NCI-H345 (cell line): ENCODE data around the gene PRKG1.
"Not testable (repeated sequence)": the region's sequence is repeated elsewhere in the genome, so short reads cannot be mapped to it uniquely, and the experiment has no call there.

Experiments used
- DNase-seq: peaks from one replicate; lab custom pipeline; 2025; lab: John Stamatoyannopoulos, UW

Gene PRKG1

GRCh38 chr10:51321980-51322379 lies 247.7 kb downstream of the PRKG1 start:
- no peak for DNase-seq

GRCh38 chr10:51325649-51326048 lies 251.4 kb downstream of the PRKG1 start:
- DNase-seq = no peak

- no peak for DNase-seq
Measured at GRCh38 chr10:51326174-51326573, 251.9 kb downstream of the PRKG1 start.

DNA sequence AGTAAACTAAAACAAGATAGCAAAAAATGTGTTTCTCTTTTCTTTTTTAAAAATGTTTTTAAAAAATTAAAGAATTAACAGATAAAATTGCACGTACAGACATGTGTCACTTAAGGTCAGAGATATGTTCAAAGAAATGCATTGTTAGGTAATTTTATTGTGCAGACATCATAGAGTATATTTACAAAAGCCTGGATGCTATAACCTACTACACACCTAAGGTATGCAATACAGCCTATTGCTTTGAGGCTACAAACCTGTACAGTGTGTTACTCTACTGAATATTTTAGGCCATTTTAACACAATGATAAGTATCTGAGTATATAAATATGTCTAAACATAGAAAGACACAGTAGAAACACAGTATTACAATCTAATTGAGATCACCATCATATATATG lies 253.1 kb downstream of the PRKG1 start:
- DNase-seq = no peak

DNA sequence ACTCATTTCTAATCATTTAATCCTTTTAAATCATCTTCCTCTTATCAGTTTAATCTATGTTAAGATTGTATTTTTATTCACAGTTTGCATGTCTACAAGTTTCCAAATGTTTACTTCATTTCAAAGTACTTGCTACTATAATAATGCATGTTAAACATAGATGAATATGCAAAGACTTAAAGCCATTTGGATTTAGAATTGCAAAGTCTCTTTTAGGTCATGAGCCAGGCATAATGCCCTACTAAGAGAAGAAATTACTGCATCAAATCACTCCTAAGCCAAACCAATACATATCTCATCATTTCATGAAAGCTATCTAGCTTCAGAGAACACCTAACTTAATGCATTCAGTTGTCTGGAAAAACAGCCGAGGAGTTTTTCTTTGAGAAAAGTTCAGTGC lies 266.1 kb downstream of the PRKG1 start:
- no peak for DNase-seq

DNA sequence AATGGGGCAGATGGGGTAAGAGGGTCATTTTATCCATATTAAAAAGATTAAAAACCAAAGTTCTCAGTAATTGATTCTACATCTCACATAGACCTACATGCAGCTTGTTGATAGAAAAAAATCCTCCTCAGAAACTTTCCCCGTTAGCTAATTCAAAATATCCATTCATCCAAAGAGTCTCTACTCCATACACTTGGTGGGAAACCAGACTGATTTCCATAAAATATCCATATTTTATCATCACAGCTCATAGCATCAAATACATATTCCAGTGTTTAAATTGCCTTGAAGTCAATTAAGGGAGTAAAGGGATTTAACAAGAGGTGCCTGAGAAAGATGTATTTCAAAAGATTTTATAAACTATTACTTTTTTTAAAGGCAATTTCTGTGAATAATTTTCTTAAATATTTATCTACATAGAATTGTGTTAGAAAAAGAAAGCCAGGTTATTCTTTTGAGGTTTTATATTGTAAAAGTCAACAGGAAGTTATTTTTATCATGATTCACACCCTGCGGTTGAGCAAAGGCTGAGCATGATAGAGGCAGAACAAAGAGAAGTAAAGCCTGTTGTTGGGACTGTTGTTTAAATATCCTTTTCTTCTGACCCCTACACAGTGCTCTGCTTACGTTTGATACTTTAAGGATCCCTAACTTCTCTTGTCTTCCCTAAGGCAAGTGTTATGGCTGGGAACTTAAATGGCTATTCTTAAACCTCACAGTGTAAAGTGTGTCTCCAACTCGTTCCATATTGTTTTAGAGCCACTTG lies 266.7 kb downstream of the PRKG1 start:
- DNase-seq = no peak

DNA sequence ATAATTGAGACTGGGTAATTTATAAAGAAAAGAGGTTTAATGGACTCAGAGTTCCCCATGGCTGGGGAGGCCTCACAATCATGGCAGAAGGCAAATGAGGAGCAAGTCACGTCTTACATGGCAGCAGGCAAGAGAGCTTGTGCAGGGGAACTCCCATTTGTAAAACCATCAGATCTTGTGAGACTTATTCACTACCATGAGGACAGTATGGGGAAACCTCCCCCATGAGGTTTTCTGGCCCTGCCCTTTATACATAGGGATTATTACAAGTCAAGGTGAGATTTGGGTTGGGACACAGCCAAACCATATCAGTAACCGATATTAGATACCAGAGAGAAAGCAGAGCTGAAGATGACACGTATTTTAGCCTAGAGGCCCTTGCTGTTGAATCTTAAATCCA lies 267.5 kb downstream of the PRKG1 start:
- DNase-seq = not testable (repeated sequence)

GRCh38 chr10:51342381-51342780 lies 268.1 kb downstream of the PRKG1 start:
- no peak for DNase-seq

- DNase-seq = no peak
Measured at GRCh38 chr10:51343391-51343790, 269.1 kb downstream of the PRKG1 start.

DNA sequence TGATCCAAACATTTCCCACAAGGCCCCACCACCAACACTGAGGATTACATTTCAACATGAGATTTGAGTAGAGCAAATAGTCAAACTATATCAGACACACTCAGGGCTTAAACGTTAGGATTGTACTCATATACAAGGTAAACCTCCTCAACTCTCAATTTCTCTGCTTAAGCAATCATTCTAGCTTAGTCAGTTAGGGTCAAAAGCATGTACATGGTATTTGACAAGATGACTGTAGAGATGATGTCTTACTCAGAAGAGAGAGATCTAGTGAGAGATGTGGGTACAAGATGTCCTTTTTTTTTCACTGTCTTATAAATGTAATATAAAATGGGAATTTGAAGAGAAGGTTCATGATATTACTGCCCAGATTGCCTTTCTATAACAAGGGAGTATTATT lies 270.1 kb downstream of the PRKG1 start:
- no peak for DNase-seq

DNA sequence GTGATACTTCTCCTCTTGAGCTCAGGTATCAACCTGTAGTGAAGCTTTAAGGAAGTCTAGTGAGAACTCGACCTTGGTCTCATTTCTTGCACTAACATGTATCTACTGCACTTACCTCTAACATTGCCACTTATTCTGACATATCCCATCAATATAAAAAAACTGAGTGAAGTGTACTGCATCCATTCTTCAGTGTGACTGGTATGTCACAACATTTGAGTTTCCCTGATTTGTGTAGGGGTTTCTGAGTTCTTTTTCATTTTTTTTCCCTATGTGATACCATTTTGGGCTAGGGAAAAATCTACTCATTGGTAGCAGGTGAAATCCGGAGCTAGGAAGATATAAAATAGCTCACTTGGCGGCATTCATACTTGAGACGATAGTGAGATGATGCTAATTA lies 274.3 kb downstream of the PRKG1 start:
- no peak for DNase-seq

DNA sequence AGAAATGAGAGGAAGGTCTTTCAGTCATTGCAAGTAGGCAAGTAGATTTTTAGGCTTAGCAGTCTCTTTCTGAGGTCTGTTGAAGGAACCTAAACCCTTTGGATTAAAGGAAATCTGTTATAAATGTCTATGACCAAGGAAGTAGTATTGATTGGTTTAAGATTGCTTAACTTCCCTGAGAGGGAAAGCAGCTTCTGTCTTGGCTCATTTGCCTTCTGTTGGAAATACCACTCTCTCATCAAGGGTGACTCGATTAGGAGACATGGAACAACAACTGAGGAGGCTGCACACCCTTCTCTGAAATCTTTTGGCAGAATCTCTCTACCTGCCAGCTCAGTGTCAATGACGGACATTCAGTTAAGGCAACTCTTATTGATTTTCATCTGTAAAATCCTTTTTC lies 282.9 kb downstream of the PRKG1 start:
- DNase-seq = no peak

GRCh38 chr10:51358227-51358626 lies 283.9 kb downstream of the PRKG1 start:
- no peak for DNase-seq

GRCh38 chr10:51363415-51363814 lies 289.1 kb downstream of the PRKG1 start:
- DNase-seq = no peak

GRCh38 chr10:51364674-51365073 lies 290.4 kb downstream of the PRKG1 start:
- no peak for DNase-seq

DNA sequence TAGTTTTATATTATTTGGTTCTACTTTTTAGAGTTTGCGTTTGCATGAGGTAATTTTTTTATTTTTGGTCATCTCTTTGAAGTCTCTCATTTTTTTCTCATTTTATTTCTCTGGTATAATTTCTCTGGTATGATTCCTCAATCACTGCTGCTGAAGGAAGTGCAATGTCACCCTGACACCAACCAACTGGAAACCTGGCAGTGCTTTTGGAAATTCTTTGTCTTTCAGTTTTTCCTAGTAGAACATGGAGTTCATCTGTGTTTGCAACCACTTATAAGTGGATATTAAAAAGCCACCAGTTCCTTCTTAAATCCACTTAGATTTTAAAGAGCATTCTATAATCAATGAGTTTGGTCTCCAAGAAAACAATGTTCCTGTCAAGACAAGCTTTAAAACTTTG lies 291.8 kb downstream of the PRKG1 start:
- DNase-seq = no peak

DNA sequence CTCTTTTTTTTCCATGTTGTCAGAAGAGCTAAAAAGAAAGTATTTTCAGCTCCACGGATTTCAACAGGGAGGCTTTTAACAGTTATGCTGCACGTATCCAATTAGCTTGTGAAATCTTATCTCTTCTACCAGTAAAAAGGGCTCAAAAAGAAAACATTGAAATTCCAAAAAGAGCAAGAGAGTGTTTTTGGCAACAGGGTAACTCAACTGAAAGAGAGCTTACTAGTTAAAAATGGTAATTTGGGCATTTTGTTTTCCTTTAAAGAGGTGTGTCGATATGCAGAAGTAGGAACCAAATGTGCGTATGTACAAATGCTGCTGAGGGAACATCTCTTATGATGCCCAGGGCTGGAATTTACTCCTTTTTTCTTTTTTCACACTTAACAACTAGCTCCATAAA lies 292.8 kb downstream of the PRKG1 start:
- DNase-seq = no peak

- DNase-seq = no peak
Measured at GRCh38 chr10:51367694-51368093, 293.4 kb downstream of the PRKG1 start.

- DNase-seq = no peak
Measured at GRCh38 chr10:51368943-51369342, 294.7 kb downstream of the PRKG1 start.

- no peak for DNase-seq
Measured at GRCh38 chr10:51369903-51370302, 295.6 kb downstream of the PRKG1 start.

GRCh38 chr10:51371743-51372142 lies 297.5 kb downstream of the PRKG1 start:
- DNase-seq = no peak

DNA sequence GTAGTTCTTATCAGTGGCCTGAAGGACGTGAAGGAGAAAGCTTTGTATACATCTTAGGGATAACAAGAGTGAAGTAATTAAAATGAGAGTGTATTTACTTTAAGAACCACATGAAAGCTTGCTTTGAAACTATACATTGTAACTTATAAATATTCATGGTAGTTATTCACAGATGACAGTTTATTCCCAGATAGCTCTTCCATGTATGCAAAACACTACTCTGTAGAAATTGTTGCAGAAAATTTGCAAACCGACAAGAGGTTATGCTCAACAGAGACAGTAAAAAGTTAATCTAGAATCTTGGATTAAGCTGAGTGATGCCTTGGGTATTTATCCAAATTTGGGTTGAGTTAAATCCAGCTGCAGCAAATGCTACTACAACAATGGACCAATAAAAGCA lies 301.5 kb downstream of the PRKG1 start:
- DNase-seq = no peak

DNA sequence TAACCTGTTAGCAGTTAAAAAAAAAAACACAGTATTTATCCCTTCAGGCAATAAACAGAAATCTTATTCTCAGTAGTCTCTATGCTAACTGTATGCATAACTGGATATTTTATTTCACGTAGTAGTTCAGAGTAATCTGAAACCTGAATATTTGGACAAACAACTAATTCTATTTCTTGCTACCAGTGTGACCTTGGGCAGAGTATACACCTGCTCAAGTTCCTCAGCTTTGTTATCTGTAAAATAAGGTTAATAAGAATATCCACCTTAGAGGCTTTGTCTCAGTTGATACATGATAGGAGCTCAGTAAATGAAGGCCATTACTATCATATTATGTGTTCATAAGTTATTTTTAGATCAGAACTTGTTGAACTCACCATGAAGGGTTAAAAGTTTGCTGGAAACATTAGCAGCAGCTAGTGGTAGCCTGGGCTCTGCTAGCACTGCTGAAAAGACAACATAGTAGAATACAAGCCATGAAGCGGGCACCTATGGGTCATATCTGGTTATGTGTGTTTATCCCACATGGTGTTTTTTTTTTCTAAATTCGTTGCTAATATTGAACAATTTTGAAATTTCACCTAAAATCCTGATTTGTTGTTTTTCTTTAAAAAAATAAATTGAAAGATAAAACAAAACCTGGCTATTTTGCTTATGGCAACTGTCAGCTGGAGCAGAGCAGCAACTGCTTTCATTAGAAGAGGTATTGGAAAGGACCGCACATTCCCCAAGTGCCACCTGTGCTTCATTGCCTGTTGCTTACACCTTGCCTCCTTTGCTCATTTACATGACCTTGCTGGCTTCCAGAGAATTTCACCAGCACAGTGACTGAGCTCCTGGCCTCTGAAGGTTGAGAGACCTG lies 303.0 kb downstream of the PRKG1 start:
- DNase-seq = no peak
